ENCODE measurements around the gene FAIM. TPM values are rescaled to one million over a fixed set of nuclear protein-coding genes. Genes with fewer than 3 reads are reported as not detected.
"Not testable (repeated sequence)": the region's sequence is repeated elsewhere in the genome, so short reads cannot be mapped to it uniquely, and the experiment has no call there.

Gene FAIM, protein sequence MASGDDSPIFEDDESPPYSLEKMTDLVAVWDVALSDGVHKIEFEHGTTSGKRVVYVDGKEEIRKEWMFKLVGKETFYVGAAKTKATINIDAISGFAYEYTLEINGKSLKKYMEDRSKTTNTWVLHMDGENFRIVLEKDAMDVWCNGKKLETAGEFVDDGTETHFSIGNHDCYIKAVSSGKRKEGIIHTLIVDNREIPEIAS
- 10 to 100 TPM in 10 of 12 donors, 1 to 10 TPM in 1, not detected in 1; 9.4 to 25.4 (median 15.6) TPM for polyA plus RNA-seq (ENCODE audit: insufficient read length in 12 of 12)
- long read RNA-seq, donor 1, transcript FAIM-204 (5 exons, 946 nt), result major isoform, 9 of 13 reads
- long read RNA-seq, donor 1, partial matches to known transcripts, result 0 of 13 reads
- long read RNA-seq, donor 1, other reads (novel, unspliced or antisense), result 0 of 13 reads
- long read RNA-seq, donor 2, transcript FAIM-204 (5 exons, 946 nt), result major isoform, 5 of 7 reads
- long read RNA-seq, donor 2, partial matches to known transcripts, result 0 of 7 reads
- long read RNA-seq, donor 2, other reads (novel, unspliced or antisense), result 0 of 7 reads
- long read RNA-seq, donor 3, partial matches to known transcripts, result 0 of 2 reads
- long read RNA-seq, donor 3, other reads (novel, unspliced or antisense), result 0 of 2 reads
- long read RNA-seq, donor 4, result 0 reads
- long read RNA-seq, donor 5, transcript FAIM-204 (5 exons, 946 nt), result major isoform, 6 of 9 reads
- long read RNA-seq, donor 5, partial matches to known transcripts, result 0 of 9 reads
- long read RNA-seq, donor 5, other reads (novel, unspliced or antisense), result 0 of 9 reads
- long read RNA-seq, donor 6, partial matches to known transcripts, result 0 of 5 reads
- long read RNA-seq, donor 6, other reads (novel, unspliced or antisense), result 0 of 5 reads
- long read RNA-seq, donor 7, partial matches to known transcripts, result 0 of 4 reads
- long read RNA-seq, donor 7, other reads (novel, unspliced or antisense), result 0 of 4 reads
- long read RNA-seq, donor 8, partial matches to known transcripts, result 0 of 7 reads
- long read RNA-seq, donor 8, other reads (novel, unspliced or antisense), result 0 of 7 reads
- long read RNA-seq, donor 9, partial matches to known transcripts, result 0 of 1 reads
- long read RNA-seq, donor 9, other reads (novel, unspliced or antisense), result 0 of 1 reads
- long read RNA-seq, donor 10, partial matches to known transcripts, result 0 of 7 reads
- long read RNA-seq, donor 10, other reads (novel, unspliced or antisense), result 0 of 7 reads
- long read RNA-seq, donor 11, transcript FAIM-204 (5 exons, 946 nt), result major isoform, 5 of 6 reads
- long read RNA-seq, donor 11, partial matches to known transcripts, result 0 of 6 reads
- long read RNA-seq, donor 11, other reads (novel, unspliced or antisense), result 0 of 6 reads

GRCh38 chr3:138608322-138609135, at the start of gene FAIM:
Gene FAIM (plus strand): TSS chr3:138608771. CDS start chr3:138619727, 10,956 bp downstream.
- peak; percentile 73 for DNase-seq

DNA sequence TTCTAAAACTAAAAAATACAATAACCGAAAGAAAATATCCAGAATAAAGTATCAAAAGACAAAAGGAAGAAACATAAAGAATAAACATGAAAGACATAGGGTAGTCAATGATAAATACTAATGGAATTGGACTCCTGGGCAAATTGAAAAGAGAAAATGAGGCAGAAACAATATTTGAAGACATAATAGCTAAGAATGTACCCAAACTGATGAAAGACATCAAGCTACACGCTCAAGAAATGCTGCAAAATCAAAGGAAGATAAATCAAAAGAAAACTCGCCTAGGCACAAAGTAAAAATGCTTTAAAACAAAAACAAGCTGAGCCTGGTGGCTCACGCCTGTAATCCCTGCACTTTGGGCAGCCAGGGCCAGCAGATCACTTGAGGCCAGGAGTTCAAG, 49.4 kb upstream of the FAIM start:
- DNase-seq, result no peak

DNA sequence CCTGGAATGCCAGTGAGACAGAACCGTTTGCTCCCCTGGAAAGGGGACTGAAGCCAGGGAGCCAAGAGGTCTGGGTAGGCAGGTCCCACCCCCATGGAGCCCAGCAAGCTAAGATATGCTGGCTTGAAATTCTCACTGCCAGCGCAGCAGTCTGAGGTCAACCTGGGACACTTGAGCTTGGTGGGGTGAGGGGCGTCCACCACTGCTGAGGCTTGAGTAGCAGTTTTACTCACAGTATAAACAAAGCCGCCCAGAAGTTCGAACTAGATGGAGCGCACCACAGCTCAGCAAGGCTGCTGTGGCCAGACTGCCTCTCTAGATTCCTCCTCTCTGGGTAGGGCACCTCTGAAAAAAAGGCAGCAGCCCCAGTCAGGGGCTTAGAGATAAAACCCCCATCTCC, 48.1 kb upstream of the FAIM start:
- no peak for DNase-seq

DNA sequence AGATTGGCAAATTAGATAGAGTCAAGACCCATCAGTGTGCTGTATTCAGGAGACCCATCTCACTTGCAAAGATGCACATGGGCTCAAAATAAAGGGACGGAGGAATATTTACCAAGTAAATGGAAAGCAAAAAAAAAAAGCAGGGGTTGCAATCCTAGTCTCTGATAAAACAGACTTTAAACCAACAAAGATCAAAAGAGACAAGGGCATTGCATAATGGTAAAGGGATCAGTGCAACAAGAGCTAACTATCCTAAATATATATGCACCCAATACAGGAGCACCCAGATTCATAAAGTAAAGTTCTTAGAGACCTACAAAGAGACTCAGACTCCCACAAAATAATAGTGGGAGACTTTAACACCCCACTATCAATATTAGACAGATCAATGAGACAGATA, 45.7 kb upstream of the FAIM start:
- not testable (repeated sequence) for DNase-seq

GRCh38 chr3:138566293-138566692, 42.3 kb upstream of the FAIM start:
- not testable (repeated sequence) for DNase-seq

GRCh38 chr3:138567403-138567802, 41.2 kb upstream of the FAIM start:
- no peak for DNase-seq

- no peak for DNase-seq
Measured at GRCh38 chr3:138569090-138569489, 39.5 kb upstream of the FAIM start.

DNA sequence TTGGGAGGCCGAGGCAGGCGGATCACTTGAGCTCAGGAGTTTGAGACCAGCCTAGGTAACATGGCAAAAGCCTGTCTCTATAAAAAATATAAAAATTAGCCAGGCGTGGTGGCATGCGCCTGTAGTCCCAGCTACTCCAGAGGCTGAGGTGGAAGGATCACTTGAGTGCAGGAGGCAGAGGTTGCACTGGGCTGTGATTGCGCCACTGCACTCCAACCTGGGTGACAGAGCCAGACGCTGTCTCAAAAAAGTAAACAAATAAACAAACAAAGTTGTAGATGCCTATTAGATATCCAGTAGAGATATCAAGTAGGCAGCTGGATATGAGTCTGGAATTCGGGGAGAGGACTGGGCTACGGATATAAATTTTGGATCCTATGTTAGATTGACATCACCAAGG, 38.9 kb upstream of the FAIM start:
- not testable (repeated sequence) for DNase-seq

GRCh38 chr3:138573138-138573537, 35.4 kb upstream of the FAIM start:
- no peak for DNase-seq

- no peak for DNase-seq
Measured at GRCh38 chr3:138578141-138578540, 30.4 kb upstream of the FAIM start.

GRCh38 chr3:138578961-138579574, 29.5 kb upstream of the FAIM start:
- no peak for DNase-seq

- no peak for DNase-seq
Measured at GRCh38 chr3:138587374-138587773, 21.2 kb upstream of the FAIM start.

DNA sequence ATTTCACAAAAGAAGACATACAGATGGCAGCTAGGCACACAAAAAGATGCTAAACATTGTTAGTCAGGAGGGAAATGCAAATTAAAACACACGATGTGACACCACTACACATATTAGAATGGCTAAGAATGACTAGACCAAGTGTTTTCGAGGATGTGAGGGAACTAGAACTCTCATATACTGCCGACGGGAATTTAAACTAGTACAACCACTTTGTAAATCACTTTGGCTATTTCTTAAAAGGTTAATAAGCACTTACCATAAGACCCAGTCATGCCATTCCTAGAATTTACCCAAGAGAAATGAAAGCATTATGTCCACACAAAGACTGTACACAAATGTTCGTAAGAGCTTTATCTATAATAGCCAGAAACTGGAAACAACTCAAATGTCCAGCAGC, 20.1 kb upstream of the FAIM start:
- DNase-seq, result no peak

DNA sequence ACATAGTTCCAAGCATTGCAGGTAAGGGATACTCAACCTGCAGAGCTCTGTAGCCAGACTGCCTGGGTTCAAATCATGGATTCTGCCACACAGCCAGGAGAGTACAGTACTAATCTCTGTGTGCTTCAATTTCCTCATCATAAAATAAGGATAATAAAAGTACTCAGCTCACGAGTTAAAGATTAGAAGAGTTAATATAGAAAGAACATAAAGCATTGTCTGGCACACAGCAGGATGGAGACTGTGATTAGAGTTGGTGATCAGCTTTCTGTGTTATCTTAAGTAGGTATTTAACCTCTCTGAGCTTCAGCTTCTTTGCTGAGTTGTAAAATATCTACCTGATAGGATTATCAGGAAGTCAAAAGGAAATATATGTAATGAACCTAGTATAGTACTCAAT, 17.2 kb upstream of the FAIM start:
- DNase-seq, result no peak

GRCh38 chr3:138593488-138594149, 15.0 kb upstream of the FAIM start:
- no peak for DNase-seq

GRCh38 chr3:138594150-138594934, 14.2 kb upstream of the FAIM start, which contains the start of gene CEP70:
Gene CEP70 (minus strand): TSS chr3:138594260. CDS start chr3:138572927, 21,333 bp downstream.
- DNase-seq, result peak; percentile 92

- DNase-seq, result no peak
Measured at GRCh38 chr3:138594935-138595610, 13.5 kb upstream of the FAIM start.
